SIG-M5 (cell line): Measurements from ENCODE around the gene STRA8.

Experiments used
- DNase-seq: peaks from one replicate; lab custom pipeline; 2025; lab: John Stamatoyannopoulos, UW

STRA8 gene, protein sequence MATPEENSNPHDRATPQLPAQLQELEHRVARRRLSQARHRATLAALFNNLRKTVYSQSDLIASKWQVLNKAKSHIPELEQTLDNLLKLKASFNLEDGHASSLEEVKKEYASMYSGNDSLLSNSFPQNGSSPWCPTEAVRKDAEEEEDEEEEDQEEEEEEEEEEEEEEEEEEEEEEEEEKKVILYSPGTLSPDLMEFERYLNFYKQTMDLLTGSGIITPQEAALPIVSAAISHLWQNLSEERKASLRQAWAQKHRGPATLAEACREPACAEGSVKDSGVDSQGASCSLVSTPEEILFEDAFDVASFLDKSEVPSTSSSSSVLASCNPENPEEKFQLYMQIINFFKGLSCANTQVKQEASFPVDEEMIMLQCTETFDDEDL

DNA sequence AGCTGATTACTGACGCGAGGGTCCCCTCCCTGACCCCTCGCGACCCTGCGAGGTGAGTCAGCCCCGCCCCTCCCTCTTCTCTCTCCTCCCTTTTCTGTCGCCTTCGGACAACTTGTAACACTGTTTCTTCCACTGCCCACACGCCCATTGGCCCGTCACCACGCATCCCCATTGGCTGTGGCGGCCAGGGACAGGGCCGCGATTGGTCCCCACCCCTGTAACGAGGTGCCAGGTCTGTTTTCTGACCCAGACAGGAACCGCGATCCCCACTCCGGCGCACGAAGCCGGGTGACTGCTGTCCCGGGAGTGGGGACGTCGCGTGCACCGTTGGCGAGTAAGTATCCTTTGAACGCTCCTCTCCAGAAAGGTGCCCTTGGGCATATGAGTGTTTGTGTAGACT is at the start of gene STRA8:
STRA8 (plus strand) TSS at position 269 of the 400 bp plus-strand sequence. CDS start 6,687 bp downstream, outside the sequence.
- DNase-seq, result no peak

- DNase-seq, result no peak
Observed at GRCh38 chr7:135184254-135184841, 49.3 kb upstream of the STRA8 start.

DNA sequence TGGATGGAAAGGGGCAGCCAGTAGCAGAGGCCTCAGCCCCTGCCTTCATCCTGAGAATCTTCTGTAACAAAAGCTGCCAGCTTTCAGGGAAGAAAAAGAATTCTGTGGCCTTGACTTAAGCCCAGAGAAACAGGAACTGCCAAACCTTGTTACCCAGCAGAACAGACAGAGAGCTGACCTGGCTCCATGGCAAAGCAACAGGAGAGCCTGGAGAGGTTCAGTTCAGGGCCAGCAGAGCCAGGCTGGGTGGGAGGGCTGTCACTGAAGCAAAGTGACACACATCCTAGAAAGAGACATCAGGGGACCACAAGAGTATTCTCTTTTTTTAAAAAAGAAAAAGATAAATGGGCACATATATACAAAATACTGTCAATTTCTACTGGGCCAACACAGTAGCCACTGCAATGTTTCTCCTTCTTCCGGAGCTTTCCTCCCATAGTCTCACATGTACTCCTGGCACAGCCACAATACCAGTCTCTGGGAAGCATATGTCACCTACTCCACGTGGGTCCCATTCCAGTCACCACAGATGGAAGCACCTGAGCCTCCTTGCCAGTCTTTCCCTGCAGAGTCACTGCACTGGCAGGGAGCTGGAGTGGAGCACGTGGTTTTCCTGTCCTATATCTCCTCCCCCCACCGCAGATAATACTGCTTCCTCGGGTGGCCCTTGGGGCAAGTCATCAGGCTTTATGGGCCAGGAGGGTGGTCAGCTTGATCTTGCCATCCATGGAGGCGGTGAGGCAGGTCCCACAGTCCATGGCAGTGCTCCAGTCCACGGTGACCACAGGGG is 48.0 kb upstream of the STRA8 start:
- no peak for DNase-seq

GRCh38 chr7:135186261-135186540 is 47.4 kb upstream of the STRA8 start:
- DNase-seq, result no peak

- DNase-seq, result no peak
Observed at GRCh38 chr7:135186841-135187253, 46.8 kb upstream of the STRA8 start.

DNA sequence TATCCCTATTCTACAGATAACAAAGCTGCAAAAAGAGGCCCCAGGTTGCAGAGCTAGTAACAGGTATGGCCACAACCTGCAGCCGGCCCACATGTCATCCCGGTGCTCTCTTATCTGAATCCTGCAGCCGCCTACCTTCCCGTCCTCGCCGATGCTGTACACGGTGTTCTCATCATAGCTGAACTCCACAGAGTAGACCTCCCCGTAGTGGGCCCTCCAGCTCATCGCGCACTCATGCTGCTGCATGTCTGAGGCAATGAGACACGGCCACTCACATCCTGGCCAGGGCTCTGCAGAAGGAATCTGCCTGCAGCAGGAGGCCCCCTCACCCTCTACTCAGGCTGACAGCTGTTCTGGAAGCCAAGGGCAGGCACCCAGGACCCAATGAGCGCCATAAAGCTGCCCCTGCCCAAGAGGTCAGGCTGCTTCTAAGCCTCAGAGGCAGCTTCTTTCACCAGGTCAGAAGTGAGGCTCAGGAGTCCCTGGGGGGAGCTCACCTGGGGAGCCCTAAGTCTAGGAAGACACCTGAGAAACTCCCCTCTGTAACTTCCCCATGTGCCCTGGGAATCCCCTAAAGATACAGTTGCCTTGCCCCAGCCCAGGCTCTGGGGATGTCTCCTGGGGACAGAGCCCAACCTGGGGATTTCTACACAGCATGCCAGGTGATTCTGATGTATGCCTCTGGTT is 45.2 kb upstream of the STRA8 start:
- no peak for DNase-seq

DNA sequence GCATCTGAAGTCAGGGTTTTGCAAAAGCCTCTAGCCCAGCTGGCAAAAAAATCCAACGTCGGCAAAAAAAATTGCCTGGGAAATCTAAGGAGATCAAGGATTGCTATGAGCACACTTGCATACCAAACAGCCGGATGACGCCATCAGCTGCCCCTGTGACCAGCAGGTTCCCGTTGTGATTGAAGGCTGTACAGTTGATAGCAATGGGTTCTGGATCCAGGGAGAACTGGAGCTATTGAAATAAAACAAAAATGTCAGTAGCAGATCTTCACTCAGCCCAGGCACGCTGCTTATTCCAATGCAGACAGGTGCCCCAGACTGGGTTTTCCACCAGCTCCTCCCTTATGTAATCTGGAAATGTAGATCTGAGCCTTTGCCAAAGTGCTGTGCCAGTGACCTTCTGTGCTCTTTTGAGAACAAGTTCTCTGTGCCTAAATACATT is 44.4 kb upstream of the STRA8 start:
- no peak for DNase-seq

DNA sequence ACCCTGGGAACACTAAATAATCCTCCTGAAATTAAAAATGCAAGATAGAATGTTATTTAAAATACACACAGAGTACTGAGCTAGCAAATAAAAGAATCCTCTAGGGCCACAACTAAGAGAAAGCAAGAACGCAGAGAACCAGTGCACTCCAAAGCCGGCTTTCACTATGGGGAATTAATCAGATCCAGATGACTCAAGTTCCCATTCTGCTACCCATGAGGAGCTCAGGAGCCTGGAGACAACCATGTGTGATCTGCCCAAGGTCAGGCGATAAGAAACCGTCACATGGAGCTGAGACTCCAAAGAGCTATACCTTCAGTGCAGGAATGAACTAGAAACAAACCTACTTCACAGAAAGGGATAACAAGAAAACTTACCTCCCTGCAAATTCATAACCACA is 43.7 kb upstream of the STRA8 start:
- DNase-seq, result no peak

GRCh38 chr7:135190703-135191102 is 42.9 kb upstream of the STRA8 start:
- DNase-seq, result no peak

DNA sequence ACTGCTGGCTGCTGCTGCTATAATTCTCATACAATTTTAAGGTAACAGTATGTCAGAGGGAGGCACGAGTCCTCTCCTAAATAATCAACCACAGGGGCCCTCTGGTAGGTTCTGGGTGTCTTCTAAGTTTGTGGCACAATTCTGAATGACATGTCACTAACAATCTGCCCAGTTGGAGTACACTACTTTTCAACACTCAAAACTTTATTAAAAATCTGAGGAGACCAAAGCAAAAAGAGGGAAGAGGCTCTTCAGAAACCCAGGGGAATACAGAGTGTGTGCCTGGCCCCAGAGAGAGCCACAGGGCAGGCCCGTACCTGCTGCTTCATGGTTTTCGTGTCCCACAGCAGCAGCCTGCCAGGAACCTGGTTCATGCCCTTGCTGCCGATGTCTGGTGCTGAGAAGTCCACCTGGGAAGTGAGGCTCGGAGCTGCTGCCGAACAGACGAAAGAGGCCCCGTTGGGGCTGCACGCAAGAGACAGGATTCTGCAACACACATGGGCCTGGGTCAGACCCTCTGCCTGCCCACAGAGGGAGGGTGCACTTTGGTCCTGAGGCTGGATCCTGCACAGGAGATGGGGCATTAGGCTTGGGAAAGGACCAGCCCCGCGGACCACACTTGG is 40.6 kb upstream of the STRA8 start:
- DNase-seq, result no peak

- no peak for DNase-seq
Observed at GRCh38 chr7:135193615-135194081, 40.0 kb upstream of the STRA8 start.

GRCh38 chr7:135194494-135195095 is 39.0 kb upstream of the STRA8 start:
- DNase-seq, result no peak

DNA sequence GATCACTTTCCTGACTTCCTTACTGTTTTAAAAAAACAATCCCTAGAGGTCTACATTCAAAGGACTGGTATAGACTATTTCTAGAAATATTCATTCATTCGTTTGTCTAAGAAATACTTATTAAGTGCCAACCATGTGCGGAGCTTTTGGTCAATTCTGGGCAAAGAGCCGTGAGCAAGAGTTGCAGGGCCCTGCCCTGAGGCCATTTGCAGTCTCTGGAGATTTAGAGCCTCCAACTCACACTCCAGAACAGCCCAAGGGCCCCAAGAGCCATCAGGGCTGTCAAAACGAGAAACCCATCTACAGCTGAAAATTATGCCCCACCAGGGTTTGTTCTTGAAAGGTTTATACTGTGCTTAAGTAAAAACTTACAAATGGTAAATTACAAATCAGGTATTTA is 38.5 kb upstream of the STRA8 start:
- no peak for DNase-seq

DNA sequence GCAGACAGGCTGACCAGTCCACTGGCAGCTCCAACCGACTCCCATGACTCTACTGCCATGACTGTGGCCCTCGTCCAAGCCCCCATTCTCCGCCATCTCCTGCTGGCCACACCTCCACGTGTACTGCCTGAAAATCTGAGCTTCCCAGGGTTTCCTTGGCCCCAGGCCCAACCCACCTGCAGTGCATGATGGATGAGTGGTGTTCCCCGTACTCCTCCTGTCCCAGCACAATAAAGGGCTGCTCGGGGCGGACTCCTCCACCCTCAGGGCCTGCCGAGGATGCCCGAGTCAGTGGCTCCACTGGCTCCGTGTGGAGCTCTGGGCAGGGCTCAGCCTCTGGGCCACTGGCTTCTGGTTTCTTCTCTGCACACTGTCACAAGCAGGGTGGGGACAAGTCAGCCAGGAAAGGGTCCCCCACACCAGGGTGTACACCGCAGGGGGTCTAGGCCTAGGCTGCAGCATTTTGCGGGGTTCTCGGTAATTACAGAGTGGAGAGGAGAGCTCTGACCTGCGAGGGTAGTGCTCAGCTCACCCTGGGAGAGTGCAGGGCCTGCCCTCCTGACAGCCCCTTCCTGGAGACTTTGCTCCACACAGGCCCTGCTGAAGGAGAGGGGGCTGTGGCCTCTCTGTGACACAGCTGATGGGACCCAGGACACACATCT is 37.5 kb upstream of the STRA8 start:
- no peak for DNase-seq

- no peak for DNase-seq
Observed at GRCh38 chr7:135197343-135197742, 36.3 kb upstream of the STRA8 start.

- no peak for DNase-seq
Observed at GRCh38 chr7:135197906-135198655, 35.6 kb upstream of the STRA8 start.

DNA sequence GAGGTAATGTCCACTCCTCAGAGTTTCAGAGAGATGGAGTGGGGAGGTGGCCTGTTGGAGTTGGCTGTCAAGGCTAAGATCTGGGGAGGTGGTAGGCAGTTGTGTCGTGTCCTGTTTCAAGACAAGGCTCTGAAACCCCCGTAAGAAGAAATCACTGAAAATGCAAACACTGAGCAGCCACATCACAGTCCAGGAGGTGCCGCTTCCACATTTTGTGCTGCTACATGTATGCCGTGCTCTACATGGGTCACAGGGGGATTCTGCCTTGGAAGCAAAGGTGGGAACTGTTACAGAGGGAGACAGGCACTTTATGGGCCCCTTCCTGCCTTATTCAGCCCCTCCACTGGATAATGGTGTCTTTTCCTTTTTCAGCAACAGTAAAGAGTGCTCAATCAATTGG is 34.2 kb upstream of the STRA8 start:
- DNase-seq, result no peak

GRCh38 chr7:135200821-135201331 is 32.8 kb upstream of the STRA8 start:
- DNase-seq, result no peak

GRCh38 chr7:135201350-135201749 is 32.3 kb upstream of the STRA8 start:
- DNase-seq, result no peak

GRCh38 chr7:135204341-135204749 is 29.3 kb upstream of the STRA8 start:
- DNase-seq, result no peak
